GM19238 (cell line): ENCODE measurements around the gene SERBP1.
"Not testable (repeated sequence)": the region's sequence is repeated elsewhere in the genome, so short reads cannot be mapped to it uniquely, and the experiment has no call there.

Source experiments
- DNase-seq: peaks from one replicate; pipeline ENCODE4 v3.0.0; 2011; ENCODE audit warnings: low spot score; ENCODE audit not compliant: insufficient read length

SERBP1 gene

DNA sequence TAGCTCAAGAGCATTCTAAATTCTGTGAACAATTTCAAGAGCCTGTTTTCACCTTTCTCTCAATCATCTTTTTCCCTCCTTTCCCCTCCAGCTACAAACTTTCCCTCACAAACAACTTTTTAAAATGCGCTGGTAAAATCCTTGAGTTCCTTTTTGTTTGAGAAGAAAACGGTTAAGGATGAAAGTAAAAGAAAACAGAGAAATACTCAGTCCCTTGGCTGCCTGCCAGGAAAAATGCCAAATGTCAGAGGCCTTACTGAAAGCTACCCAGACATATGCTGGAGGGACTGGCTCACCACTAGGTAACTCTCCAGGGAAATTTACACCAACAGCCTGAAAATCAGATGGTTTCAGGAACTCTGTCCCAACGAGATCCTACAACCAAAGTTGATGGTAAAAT lies 11.0 kb upstream of the SERBP1 start:
- no peak for DNase-seq

DNA sequence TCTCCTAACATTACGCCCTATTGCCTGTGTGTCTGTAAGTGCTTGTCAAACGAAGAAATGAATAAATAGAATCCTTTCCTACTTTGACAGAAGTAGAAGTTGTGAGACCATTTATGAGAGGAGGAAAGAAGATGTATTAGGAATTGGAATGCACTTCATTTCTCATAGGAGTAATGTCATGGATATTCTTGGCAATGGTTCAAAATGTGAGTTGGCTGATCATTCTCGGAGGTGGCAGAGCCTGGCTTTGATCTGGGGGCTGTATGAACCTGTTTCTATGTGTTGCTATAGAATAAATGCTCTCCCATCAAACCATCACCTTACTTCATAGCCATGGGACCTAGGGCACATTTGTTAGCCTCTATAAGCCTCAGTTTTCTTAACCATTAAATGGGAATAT lies 10.1 kb upstream of the SERBP1 start:
- no peak for DNase-seq

DNA sequence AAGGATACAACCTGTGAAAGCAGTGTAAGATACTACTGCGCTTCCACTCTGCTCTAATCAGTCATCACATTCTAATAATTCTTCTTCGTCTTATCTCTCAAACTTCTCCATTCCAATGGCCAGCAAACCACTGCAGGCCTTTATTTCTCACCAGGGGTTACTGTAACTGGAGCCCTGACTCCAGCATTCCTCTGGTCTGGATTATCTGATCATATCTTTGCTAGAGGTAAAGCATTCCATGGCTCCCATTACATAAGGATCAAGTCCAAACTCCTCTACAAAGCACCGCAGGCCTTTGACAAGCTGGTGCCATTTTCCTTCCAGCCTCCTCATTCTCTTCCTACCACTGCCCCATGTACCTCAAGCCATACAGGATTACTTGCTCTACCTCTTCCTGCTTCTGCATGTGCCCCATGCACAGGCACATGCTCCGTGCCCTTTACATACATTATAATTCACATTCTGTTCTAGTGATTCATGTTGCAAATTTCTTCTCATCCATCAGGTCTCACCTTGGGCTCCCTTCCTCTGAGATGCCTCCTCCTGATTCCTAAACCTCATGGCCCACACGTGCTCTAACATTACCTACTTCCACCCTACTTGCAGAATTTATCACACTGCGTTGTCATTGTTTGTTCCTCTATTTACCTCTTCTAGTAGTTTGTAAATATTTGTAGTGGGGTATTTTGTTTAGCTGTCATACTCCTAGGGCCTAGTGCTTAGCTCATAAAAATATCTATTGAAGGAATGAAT lies 9.3 kb upstream of the SERBP1 start:
- DNase-seq: no peak

DNA sequence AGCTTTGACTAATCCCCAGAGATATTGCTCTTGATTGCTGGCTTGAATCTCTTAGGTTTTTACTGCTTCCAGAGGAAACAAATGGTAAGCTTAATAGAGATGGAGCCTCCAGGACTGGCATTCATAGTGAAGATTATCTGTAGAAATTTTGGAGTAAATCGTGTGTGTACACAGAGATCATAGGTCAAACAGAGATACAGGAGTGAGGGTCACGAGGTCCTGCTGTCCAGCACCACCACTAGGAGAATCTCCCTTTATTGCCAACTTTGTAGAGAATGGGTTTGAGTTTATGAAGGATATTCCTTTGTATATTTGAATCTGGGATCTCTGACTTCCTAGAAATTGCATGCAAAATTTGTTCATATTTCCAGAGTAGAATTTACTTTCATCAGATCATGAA lies 7.8 kb upstream of the SERBP1 start:
- DNase-seq: no peak

DNA sequence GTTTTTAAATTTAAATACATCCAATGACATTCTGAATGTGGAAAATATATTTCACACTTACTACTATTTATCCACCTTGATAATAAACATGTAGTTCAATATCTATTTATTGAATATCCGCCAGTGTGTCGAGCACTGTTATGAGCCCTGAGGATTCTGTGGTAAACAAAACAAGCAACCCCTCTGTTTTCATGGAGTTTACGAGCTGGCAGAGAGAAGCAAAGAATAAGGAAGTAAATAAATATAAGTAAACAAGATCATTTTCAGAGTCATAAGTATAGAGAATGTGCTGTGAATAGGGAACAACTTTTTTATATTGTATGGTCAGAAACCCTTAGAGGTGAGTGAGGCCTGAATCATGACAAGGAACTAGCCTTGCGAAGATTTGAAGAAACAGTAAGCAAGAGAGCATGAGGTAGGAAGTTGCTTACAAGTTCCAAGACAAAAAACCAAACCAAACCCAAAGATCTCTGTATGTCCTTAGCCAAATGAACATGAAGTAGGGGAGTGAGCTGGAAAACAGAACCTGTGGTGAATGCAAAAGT lies 6.4 kb upstream of the SERBP1 start:
- no peak for DNase-seq

DNA sequence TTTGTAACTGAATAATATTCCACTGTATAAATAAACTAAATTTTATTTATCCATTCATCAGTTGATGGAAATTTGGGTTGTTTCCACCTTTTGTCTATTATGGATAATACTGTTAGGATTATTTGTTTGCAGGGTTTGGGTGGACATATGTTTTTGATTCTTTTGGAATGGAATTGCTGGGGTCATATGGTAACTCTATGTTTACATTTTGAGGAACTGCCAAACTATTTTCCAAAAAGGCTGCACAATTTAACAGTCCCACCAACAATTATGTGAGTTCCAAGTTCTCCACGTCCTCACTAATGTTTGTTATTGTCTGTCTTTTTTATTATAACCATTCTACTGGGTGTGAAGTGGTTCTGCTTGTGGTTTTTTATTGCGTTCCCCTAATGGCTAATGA lies 4.3 kb upstream of the SERBP1 start:
- no peak for DNase-seq

- DNase-seq: no peak
Measured at GRCh38 chr1:67433837-67434236, 3.6 kb upstream of the SERBP1 start.

- no peak for DNase-seq
Measured at GRCh38 chr1:67432745-67433144, 2.5 kb upstream of the SERBP1 start.

- no peak for DNase-seq
Measured at GRCh38 chr1:67431869-67432578, 1.8 kb upstream of the SERBP1 start.

DNA sequence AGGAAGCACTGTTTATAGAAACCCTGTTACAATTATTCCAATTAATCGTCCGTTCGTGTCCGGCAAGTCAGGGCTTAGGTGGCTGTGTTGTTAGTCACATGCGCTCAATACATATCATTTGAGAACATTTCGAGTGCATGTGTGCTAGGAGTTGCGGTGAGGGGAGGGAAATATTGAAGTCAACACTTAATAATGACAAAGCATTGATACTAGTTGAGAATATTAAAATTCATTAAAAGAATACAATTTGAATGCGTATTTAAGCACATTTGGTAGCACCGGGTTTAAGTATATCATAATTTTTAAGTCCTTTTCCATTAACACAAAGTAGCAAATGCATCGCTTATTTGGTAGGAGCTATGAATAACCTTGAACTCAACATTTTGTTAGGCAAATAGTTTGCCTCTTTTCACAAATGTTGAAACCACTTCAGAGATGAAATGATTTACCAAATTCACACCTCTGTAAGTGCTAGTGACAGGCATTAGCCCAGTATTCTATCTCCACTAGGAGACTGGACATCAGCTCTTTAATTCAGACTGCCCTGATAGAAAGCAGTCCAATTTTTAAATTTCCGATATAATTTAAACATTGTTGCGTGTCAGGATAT lies 1.1 kb upstream of the SERBP1 start:
- DNase-seq: no peak

DNA sequence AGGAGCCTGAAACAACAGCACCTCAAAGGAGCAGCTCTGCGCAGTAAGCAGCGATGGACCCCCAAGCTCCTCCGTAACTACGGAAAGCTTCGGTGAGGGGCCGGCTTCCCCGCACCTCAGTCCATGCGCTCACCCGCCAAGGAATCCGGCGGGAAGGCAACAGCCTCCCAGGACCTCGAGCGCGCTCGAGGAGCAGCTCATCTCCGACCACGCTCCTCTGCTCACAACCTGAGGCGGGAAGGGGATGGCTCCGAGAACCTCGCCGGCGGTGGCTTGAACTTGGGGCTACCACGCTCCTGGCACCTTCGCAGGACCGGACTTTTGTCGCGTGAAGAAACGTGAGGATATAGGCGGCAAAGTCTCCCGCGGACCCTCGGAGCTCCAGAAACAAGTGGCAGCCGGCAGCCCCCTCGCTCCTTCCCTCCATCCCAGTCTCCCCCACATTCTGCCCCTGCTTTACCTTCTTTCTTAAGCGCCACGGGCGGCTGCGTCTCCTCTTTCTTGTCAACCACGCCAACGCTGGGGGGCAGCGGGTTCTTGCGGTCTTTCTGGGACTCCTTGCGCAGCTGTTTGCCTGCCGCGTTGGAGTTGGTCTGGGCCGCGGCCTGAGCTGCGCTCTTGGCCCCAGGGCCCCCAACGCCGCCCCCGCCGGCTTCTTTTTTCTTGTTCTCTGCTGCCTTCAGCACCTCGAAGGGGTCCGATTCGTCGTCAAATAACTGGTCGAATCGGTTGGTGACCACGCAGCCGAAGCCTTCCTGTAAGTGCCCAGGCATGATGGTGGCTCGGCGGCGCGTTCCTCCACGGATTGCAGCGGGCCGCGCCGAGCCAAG lies 459 bp downstream of the SERBP1 start:
- DNase-seq: no peak

GRCh38 chr1:67429011-67429527 lies 1.1 kb downstream of the SERBP1 start:
- no peak for DNase-seq

DNA sequence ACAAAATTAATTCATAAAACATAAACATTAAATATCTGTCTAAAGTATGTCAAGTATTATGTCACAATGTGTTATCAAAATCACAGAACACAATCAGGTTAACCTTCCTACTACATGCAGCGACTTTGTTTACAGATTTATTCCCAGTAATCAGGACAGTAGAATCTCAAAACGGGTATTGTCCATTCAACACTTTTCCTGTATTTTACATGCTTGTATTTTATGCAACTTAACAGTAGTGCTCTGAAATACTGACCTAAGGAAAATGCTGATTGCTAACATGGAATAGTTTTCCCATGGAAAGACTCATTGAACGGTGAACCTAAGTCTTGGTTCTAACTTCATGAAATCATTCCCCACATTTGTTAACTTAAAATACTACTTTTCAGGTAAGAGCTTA lies 2.3 kb downstream of the SERBP1 start:
- DNase-seq: no peak

DNA sequence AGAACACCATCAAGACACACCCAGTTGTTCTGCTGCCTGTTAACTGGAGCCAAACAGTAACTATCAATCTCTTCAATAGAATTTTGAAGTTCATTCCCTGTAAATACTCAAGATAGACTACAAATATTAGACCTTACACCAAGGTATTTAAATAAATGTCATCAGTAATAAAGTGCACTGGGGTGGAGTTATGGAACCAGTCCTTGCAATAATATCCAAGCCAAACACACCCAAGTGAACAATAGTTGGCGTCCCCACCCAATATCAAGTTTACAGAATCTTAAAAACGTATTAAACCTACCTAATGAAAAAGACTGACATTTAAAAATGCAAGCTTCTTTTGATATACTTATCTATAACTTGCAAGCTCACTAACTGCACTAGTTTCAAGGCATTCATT lies 2.7 kb downstream of the SERBP1 start:
- no peak for DNase-seq

DNA sequence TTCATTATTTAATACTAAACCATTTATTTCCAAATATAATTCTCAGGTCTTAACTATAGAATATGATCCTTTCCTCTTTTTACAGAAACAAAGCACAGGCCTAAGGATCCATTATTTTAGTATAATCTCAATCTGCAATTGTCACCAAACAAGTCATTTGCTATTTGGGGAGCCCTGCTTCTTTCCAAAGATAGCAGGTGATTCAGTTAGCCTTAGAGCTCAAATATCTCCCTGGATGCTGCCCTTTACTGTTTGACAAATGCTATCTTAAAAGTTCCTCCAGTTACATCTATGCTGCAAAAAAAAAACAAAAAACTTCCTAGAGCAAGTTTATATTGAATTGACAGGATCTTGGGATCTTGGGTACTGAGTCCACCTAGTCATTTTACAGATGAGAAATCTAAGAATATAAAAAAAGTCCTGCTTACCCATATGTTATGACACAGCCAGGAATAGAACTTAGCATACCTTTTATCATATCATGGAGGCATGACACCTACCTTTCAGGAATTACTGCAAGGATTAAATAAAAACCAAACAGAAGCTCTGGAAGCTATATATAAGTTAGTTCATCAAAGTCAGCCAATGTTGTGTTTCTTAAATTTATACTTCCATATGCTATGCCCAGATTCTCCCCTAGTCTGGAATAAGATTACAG lies 9.2 kb downstream of the SERBP1 start:
- DNase-seq: no peak

DNA sequence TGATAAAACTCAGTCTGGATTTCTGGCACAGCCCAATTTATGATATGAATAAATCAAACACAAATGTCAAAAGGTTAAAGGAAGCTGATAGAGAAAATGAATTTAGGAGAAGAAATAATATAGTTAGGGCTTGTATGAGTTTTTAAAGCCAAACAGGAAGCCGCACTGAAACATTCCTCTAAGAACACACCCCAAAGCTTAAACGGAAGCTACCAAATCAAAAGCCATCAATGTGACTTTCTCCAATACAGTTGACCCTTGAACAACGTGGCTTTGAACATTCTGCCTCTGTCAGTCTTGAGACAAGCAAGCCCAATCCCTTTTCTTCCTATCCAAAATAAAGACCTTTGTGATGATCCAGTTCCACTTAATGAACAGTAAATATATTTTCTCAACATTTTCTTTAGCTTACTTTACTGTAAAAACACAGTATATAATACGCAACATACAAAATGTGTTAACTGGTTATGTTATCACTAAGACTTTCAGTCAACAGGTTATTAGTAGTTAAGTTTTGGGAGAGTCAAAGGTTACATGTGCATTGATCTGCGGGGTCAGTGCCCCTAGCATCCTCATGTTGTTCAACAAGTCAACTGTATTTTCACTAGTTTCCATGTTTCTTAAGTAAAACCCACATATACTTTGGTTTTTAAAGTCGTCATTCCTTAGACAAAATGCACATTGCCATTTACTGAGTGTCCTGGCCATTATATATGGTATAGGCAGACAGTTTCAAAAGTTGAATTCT lies 11.2 kb downstream of the SERBP1 start:
- DNase-seq: no peak

- not testable (repeated sequence) for DNase-seq
Measured at GRCh38 chr1:67417733-67418132, 12.5 kb downstream of the SERBP1 start.

GRCh38 chr1:67415041-67415440 lies 15.2 kb downstream of the SERBP1 start:
- no peak for DNase-seq

DNA sequence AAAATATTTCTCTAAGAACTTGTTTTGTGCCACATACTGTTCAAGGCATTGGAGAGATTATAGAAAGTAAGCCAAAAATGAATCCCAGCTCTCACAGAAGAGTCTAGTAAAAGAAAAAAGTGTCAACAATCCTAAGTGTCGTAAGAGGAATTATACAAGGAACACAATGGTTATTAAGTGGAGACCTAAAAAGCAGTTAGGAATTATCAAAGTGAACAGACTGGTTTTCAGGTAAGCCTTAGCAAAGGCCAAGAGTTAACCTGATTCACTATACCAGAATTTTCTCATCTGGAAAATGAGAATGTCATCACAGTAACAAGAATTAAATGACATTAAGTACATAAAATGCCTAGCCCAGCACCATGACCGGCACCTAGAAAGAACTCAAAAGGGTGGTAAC lies 15.6 kb downstream of the SERBP1 start:
- no peak for DNase-seq

DNA sequence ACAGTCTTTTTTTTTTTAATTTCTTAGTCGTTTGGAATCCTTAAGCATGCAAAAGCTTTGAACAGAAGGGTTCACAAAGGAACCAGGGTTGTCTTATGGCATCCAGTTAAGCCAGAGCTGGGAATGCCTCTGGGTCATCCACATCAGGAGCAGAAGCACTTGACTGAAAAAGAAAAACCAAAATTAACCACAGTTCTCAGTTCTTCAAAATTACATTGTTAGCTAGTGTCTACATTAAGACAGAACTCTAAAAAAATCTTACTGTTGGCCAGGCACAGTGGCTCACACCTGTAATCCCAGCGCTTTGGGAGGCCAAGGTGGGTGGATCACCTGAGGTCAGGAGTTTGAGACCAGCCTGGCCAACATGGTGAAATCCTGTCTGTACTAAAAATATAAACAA lies 17.1 kb downstream of the SERBP1 start:
- DNase-seq: not testable (repeated sequence)
